Stimulated activated CD4-positive, alpha-beta T cell treated with anti-CD3 and anti-CD28 coated beads, Interleukin-4, amount 100 ng/mL, for 1 hour (primary cell): Measurements from ENCODE around the gene PPP1R9A.

Experiments used
- DNase-seq: peaks from one replicate; pipeline ENCODE4 v3.0.0-alpha.2; 2020

Gene PPP1R9A

DNA sequence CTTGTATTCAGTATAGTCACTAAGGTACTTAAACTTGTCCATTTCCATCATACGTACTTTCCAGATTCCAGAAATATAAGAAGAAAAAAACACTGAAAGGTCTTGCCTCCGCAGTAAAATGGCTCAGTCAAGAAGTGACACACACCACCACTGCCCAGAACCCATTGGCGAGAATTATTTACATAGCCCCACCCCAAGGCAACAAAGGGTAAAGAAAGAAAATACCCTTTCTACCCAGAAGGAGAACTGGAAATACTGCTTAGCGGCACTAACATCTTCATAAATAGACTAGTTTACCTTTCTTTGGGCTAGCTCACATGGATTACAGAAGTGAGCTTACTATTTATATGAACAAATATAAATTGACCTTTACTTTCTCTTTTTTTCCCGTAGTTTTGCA is 194.0 kb downstream of the PPP1R9A start:
- DNase-seq: no peak

DNA sequence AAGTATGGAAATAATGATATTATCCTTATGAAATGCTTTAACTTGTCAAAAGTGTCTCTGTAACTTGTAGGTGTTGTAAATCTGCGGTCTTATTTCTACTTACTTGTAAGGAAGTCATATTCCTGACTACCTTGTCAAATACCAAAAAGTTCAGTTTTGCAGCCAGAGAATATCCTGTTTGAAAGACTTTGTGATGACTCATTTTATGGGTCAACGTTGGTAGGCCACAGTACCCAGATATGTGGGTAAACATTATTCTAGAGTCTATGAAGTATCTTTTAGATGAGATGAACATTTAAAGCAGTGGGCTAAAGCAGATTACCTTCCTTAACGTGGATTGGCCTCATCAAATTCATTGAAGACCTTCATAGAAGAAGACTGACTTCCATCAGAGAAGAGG is 195.3 kb downstream of the PPP1R9A start:
- DNase-seq: no peak

DNA sequence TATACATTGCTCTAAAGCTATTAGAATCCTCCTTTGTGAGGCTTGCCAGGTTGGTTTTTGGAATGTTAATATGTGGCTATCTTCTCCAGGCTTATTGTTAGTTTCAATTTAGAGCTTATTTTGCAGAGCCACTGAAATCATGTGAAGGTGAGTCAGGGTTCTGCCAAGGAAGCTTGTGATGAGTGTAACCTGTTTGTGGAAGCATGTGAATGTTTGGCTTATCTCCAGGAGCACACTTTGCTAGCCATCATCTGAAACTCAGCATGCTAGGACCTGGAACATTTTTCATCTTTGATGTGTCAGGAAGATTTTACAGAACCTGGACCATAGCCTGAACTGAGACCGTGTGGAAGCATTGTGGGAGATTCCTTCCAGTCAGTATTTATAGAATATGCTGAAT is 197.3 kb downstream of the PPP1R9A start:
- no peak for DNase-seq

DNA sequence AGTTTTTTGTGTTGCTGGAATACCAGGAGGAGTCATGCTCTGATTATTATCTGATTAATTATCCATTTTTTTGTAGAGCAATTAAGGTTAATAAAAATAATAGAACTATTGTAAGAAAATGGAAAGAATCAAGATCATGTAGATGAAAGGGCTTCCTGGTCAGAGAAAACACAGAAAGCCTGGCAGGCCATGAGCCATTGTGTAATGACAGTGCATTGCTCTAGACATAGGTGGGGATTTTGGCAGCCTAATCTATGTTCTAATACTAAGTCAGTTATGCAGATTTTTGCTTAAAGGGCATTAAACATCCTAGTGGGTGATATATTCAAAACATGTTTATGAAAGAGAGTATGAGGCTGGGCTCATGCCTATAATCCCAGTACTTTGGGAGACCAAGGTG is 198.2 kb downstream of the PPP1R9A start:
- DNase-seq: no peak

DNA sequence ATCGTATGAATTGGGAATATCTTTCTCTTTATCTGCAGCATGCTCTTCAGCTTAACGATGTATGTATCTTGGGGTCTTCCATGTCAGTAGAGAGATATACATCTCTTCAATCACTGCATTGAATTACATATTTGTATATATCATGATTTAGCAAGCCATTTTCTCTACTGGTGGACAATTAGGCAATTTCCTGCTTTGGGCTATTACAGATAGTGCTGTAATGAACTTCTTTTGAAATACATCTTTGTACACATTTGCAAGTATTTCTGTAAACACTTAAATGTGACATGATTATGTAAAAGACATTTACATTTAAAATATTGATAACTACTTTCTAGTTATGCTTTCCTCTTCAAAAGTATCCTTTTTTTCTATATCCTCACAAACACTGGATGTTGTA is 199.0 kb downstream of the PPP1R9A start:
- no peak for DNase-seq

DNA sequence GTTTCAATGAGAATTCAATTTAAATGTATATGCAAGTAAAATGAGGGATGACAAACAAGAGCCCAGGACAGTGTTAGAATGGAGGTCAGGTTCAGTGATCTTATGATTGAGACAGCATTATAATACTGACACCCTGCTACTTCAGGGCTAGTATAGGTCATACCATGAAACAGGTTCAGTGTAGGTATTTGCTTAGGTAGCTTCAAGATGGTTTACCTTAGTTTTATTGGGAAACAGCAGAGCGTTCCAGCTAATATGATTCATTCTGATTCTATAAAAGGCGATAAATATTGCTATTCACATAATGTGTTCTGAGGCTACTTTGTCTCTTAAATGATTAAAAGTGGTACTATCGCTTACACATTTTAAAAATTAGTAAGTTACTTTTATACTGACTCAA is 203.3 kb downstream of the PPP1R9A start:
- no peak for DNase-seq

DNA sequence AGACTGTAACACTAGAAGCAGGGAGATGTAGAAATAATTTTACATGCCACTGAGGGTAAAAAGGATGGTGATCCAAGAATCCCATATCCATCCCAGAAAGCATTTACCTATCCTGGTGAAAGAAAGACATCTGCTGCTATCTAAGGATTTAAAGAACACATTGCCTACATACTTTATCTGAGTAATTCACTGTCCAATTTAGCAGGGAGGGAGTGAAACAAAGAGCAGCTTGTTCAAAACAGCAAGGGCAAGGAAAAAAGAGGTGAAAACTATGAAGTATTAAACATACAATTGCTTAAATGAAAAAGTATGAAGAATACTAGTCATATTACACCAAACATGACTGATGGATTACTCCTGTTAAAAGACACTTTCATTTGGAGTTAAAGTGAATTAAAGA is 206.2 kb downstream of the PPP1R9A start:
- DNase-seq: no peak

DNA sequence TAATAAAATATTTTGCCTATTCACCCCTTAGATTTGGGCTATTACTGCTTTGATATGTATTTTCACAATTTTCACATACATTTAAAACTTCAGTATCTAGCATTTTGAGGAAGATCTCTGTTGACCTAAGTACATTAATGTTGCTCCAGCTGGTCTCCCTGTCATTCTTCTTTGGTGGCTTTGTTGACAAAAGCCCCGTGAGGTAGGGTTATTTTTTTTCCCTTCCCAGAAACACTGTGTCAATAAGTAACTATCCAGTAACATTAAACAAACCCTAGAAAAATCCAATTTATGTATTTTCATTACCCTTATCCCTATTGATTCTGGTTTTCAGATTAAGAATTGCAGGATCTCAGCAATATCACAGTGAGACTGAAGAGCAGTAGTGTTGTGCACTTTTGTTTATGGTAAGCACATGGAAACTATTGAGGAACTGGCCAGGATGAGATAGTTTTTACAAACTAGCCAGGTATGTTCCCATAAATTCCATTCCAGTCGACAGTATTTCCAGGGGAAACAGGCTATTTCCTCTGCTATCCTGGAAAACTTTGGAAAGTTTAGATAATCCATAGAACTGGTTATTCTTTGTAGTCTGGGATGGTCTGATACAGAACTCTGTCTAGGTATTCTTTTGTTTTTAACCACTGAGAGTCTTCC is 218.8 kb downstream of the PPP1R9A start:
- DNase-seq: no peak

DNA sequence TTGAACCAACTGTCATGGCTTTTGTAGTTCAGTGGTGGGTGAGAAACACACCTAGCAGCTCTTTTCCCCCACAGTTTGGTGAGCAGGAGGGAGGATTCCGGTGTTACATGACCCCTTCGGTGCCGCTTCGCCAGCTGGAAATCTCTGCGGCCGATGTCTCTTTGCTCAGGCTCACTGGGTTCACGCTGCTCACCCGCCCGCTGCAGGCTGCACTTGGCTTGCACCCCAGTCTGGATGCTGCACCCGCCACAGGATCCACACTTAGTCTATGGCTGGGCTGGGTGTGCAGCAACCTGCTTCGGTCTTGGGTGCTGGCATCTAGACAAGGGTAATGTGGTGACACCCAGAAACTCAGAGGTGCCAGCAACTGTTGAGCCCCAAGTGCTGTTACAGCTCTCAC is 225.1 kb downstream of the PPP1R9A start:
- DNase-seq: no peak

DNA sequence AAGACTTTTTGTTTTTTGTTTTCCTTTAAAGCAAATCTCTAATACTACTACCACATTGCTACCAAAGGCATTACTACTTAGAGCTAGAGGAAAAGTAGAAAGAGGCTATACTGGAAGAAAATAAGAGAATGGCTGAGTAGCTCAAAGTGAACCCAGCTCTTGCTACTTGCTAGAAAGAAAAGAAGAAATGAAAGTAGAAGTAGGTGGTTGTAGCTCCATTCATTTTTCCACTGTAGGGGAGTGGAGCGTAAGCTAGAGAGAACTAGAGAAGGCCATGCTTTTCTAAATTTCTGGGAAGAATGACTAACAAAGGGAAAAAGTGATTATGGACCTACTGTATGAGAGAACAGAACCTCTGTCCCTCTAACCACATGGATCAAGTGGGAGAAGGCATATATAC is 232.5 kb downstream of the PPP1R9A start:
- no peak for DNase-seq

DNA sequence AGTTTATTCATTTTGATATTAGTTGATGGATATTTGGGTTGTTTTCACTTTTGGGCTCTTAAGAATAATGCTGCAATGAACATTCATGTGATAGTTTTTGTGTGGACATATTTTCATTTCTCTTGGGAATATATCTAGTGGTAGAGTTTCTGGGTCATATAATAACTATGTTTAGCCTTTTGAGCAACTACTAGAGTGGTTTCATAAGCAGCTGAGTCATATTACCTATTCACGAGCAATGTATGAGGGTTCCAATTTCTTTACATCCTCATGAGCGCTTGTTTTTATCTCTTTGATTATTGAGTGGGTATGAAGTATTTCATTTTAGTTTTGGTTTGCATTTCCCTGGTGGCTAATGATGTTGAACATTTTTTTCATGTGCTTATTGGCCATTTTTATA is 234.4 kb downstream of the PPP1R9A start:
- no peak for DNase-seq

DNA sequence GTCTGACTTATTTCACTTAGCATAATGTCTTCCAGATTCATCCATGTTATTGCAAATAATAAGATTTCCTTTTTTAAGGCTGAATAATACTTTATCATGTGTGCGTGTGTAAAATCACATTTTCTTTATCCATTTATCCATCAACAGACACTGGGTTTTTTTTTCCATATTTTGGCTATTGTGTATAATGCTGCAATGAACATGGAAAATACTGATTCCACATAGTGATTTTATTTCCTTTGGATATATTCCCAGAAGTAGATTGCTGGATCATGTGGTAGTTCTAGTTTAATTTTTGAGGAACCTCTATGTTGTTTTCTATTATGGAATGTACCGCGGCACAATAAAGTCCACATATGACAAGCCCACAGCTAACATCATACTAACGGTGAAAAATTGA is 236.9 kb downstream of the PPP1R9A start:
- no peak for DNase-seq

DNA sequence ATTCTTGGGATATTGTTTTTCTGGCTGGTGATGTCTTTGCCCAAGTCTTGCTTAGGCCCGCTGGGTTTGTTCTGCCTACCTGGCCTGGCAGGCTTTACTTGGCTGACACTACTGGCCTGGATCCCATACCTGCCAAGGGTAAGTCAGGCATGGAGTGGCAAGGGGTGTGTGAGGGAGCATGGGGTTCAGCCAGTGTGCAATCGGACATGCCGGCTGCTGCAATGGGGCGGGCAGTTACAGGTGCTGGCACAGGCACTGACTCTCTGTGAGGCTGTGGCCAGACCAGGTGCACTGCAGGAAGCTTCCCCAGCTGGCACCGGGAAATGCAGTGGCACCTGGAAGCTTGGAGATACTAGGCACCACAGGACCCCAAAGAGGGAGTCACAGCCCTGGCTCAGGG is 248.6 kb downstream of the PPP1R9A start:
- no peak for DNase-seq

DNA sequence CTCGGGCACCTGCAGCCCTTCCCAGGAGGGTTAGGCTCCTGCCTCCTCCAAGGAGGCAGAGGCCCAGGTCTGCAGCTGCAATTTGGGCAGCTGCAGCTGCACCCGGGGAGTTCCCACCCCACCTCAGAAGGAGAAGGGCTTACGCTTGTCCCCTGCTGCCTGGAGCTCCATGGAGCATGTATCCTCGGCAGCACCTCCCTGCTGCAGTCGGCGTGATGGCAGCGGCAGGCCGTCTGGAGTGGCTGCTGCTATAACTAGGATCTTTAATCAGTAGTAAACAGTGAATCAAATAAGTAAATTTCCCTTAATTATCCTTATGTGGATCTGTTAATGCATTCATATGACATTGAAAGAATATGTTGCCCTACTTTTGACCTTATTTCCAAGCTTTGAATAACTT is 250.0 kb downstream of the PPP1R9A start:
- DNase-seq: no peak

DNA sequence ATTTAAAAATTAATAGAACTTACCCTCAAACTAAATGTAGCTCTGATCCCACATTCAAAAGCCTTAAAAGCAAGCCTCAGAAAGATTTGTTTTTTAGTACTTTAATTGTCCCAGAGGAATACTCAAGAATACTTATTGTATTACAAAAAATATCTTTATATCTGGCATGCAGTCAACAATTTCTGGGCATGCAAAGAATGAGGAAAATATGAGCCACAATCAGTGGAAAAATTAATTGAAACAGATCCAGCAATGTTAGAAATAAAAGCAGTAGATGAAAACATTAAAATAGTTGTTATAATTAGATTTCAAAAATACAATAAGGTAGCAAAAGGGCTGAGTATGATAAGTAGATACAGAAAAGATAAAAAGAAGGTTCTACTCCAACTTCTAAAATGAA is 262.3 kb downstream of the PPP1R9A start:
- DNase-seq: no peak

DNA sequence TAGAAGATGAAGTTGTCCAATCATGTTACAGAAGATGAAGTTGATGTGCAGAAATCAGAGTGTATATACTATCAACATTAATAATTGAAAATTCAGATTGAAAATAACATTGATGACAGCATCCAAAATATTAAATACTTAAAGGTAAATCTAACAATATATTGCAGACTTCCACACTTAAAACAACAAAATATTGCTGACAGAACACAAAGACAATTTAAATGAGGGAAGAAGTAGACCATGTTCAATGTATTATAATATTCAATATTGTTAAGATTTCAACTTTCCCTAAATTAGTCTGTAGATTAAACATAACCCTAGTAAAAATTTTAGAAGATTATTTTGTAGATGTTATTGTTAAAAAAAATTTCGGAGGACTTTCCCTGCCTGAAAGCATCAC is 265.0 kb downstream of the PPP1R9A start:
- no peak for DNase-seq

DNA sequence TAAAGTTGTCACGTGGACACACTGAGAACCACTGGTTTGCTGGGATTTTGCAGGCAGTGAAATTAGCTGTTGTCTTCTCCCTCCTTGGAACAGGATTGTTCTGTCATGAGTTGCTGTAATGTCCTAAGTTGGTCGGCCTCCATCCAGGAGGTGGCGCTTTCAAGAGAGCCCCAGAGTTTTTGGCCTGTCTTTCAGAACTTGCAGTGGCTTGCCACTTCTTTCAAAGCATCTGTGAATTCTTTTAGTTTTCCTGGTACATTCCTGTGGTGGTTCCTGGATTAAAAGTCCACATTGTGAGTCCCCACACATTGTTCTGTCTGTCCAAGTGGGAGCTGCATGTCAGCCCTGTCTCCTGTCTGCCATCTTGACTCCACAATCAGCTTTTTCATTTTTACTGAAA is 283.1 kb downstream of the PPP1R9A start:
- DNase-seq: no peak

DNA sequence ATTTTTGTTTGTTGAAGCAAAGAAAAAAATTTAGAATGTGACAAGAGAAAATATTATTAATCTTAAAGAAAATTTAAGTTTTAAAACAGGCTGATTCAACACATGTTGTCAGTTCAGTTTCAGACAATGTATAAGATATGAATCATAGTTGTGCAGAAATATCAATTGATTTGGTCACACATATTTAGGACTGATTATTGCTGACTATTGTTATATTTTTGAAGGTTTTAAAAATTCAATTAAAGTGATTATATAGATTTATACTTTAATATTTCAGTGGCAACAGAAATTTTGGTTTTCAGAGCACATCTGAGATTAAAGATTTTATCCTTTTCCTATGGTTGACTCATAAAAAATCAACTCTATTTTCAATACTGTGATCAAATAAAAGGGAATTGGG is 284.4 kb downstream of the PPP1R9A start:
- DNase-seq: no peak

DNA sequence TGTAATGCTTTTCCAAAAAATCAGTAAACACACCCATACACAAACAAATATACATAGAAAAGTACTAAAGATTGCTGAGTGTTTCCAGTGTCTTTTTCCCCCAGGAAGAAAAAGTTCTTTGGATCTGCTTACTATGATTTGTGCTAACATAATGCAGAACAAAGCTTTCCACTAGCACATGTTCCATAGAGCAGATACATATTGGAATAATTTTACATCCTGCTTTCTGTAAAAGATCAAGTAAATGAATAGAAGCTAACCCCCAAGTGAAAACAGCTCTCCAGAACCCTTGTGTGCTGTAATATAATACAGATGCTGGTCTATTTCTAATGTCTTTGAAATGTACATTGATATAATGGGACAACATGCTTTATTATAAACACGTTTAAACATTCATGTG is 291.5 kb downstream of the PPP1R9A start:
- no peak for DNase-seq

DNA sequence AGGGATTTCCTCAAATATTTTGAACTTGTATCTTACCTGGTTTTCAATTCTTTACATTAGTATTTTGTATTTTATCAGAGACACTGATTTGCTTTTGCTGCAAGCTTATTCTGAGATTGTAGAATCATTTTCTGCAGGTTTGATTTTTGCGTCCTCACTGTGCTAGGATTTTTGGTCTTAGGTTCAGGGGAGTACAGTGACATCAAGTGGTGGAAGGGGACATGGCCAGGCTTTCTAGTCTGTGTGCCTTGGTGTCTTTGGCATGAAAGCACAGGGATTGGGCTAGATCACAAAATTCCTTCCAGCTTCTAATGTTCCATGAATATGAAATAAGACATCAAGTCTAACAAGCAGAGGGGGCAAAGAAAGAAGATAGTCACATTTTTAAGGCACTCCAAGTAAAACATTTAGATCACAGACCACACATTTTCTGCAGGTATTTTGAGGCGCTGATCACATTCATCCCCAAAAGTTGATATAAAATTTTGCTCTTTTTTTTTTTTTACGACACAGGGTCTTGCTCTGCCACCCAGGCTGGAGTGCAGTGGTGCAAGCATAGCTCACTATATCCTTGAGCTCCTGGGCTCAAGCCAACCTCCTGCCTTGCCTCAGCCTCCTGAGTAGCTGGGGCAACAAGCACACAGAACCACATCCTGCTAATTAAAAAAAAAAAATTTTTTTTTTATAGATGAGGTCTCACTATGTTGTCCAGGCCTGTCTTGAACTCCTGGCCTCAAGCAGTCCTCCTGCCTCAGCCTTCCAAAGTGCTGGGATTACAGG is 292.6 kb downstream of the PPP1R9A start:
- no peak for DNase-seq

DNA sequence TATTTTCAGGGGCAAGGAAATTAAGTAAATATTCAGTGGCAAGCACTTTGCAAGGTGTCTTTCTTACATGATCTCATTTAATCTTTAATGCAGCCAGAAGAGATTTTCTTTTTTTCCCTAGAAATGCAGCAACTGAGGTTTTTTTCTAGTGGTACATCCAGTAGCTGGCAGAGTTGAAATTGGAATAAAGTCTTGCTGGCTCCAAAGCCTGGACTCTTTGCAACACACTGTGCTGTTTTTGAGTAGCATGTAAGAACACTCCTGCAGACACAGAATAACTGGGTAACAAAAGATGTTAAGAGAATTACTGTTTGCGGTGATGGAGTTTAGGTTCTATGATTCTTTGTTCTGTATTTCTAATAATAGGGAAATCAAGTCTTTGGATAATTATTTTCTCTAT is 293.3 kb downstream of the PPP1R9A start:
- DNase-seq: no peak

DNA sequence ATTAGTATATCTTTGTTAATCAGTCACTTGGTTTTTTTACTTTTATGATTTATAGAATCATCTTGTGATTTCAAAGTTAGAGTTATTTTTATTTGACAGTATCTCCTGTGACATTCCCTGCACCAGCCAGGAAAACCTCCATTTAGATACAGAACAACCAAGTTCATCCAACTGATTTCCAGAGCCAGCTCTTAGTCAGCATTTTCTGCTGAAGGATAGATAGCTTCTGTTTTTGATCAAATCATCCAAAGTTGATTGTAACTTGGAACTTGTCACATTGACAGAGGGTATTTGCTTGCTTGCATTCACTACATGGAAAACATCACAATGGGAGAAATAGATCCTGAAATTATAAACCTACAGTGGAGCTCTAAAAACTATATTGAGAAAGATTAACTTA is 294.3 kb downstream of the PPP1R9A start:
- no peak for DNase-seq

DNA sequence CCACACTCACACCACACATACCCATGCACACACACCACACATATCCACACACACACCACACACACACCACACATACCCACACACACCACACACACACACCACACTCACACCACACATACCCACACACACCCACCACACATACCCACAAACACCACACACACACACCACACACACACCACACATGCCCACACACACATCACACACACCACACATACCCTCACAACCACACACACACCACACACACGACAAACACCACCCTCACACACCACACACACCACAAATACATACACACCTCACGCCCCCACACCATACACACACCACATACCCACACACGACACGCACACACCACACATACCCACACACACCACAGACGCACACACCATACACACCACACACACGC is 297.2 kb downstream of the PPP1R9A start:
- DNase-seq: no peak

DNA sequence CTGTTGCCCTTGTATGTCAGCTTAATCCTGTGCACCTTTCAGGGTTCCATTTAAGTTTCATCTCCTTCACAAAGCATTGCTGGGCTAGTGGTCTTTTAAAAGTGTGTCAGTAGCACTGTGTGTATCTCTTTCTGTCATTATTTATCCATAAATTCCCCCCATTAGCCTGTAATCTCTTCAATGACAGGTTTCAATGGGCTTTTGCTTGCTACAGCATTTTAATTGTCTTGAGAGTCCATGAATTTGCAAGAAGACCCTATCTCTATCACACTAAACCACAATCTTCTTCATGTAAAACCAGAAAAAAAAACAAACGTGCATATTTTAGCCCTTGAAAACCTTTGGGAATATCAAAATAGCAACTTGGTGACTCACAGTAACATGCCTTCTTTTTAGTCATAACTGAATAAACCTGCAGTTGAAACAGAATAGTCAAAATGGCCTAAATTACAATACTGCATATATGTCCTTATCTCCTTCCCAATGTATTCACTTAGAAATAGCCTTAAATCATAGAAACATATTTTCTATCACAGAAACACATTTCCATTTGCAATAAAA is 298.4 kb downstream of the PPP1R9A start:
- DNase-seq: no peak

DNA sequence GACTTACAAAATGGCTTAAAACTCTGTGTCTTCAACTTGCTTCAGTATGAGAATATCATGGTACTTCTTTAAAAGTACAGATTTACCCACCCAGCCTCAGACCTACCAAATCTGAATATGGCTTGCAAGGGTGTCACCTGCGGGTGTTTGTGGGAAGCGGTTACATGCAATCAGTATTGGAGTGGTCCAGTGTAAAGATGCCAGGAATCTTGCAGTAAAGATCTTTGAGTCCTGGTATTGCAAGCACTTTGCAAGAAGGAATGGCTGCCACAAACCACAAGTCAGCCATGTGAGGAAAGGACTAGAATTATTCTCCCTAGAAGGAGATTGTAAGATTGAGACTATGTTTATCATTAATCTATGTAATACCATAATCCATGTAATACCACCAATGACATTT is 301.9 kb downstream of the PPP1R9A start:
- no peak for DNase-seq
